ENCODE results near the gene LHFPL2. TPM values are rescaled to one million over a fixed set of nuclear protein-coding genes. Genes with fewer than 3 reads are reported as not detected.
"Not testable (repeated sequence)": the region's sequence is repeated elsewhere in the genome, so short reads cannot be mapped to it uniquely, and the experiment has no call there.

The LHFPL2 gene
- total RNA-seq: 10 to 100 TPM in 1 of 10 donors, 1 to 10 TPM in 9; 3.8 to 14.9 (median 5.1) TPM
- 1 to 10 TPM; 2.4 to 5.7 TPM for polyA plus RNA-seq
- long read RNA-seq, donor 1, full-length matches to known transcripts: 4 of 10 reads
- long read RNA-seq, donor 1, partial matches to known transcripts: 4 of 10 reads
- long read RNA-seq, donor 1, other reads (novel, unspliced or antisense): 2 of 10 reads
- long read RNA-seq, donor 2, full-length matches to known transcripts: 5 of 16 reads
- long read RNA-seq, donor 2, partial matches to known transcripts: 8 of 16 reads
- long read RNA-seq, donor 2, other reads (novel, unspliced or antisense): 3 of 16 reads
- long read RNA-seq, donor 3, full-length matches to known transcripts: 9 of 26 reads
- long read RNA-seq, donor 3, partial matches to known transcripts: 6 of 26 reads
- long read RNA-seq, donor 3, other reads (novel, unspliced or antisense): 11 of 26 reads

- 1% methylated on average over 82 to 110 of the region's 112 CpGs for WGBS, 2 donors
- intact Hi-C loops (cut with DNase I): loop anchor here in 8 of 10 donors (5.0 to 10.0 kb wide), 7 partner anchors 96 to 266 kb away; no protein-coding TSS in a partner anchor
- Histone ChIP-seq H3K4me3 (peak within 1 kb of the TSS; percentile 70 to 89 (median 80)), H3K9me3 (no peaks in the 10 kb centered on the region), H3K36me3 (peaks cover 0 to 4% (median 0%) of the 10 kb centered on the region in 9 donors), H3K27me3 (peaks cover 0 to 28% (median 0%) of the 10 kb centered on the region in 7 donors), H3K27ac (peak within 1 kb of the TSS; percentile 76 to 96 (median 94)), H3K4me1 (peaks cover 0 to 41% (median 20%) of the 10 kb centered on the region in 9 donors)
- ATAC-seq (peak; percentile 74 to 92 (median 84)), DNase-seq (peak; percentile 72 to 82)
- TF ChIP-seq CTCF (IDR thresholded peaks at IDR 0.05): no peak
Observed at GRCh38 chr5:78648359-78649210, at the start of gene LHFPL2. TSS of gene LHFPL2 (minus strand) at chr5:78648772. CDS start at chr5:78510213, 138,559 bp downstream.

- ATAC-seq (no peak), DNase-seq (no peak)
- Histone ChIP-seq H3K9me3 (peaks cover 0 to 24% (median 0%) of the 10 kb centered on the region in 11 donors), H3K27ac (no peak overlapping the region), H3K4me1 (peaks cover 0 to 10% (median 0%) of the 10 kb centered on the region in 9 donors), H3K4me3 (no peak overlapping the region), H3K36me3 (no peaks in the 10 kb centered on the region), H3K27me3 (no peaks in the 10 kb centered on the region)
- intact Hi-C loops (cut with DNase I): loop anchor here in 1 of 10 donors (10.0 kb wide), 1 partner anchor 92 kb away; no protein-coding TSS in a partner anchor
- TF ChIP-seq CTCF (IDR thresholded peaks at IDR 0.05): no peak
Observed at GRCh38 chr5:78696637-78697036, 48.1 kb upstream of the LHFPL2 start.

- intact Hi-C loops (cut with DNase I): loop anchor here in 1 of 10 donors (10.0 kb wide), 1 partner anchor 91 kb away; no protein-coding TSS in a partner anchor
- H3K9me3 ChIP-seq: peaks cover 0 to 24% (median 0%) of the 10 kb centered on the region in 11 donors
- peaks cover 0 to 10% (median 0%) of the 10 kb centered on the region in 9 donors for H3K4me1 ChIP-seq
- not testable (repeated sequence) for H3K27me3 ChIP-seq, ATAC-seq, DNase-seq, H3K4me3 ChIP-seq, H3K27ac ChIP-seq, H3K36me3 ChIP-seq
- 76 to 85% methylated on average over 4 of the region's 4 CpGs for WGBS, 2 donors
Observed at GRCh38 chr5:78696052-78696451, 47.5 kb upstream of the LHFPL2 start.

GRCh38 chr5:78693339-78693738, 44.8 kb upstream of the LHFPL2 start:
- no peak overlapping the region for H3K27ac ChIP-seq
- H3K9me3 ChIP-seq: peaks cover 0 to 21% (median 0%) of the 10 kb centered on the region in 11 donors
- no peak for ATAC-seq
- no peak overlapping the region for H3K4me3 ChIP-seq
- peaks cover 0 to 3% (median 0%) of the 10 kb centered on the region in 9 donors for H3K4me1 ChIP-seq
- DNase-seq: no peak
- intact Hi-C loops (cut with DNase I): loop anchor here in 1 of 10 donors (10.0 kb wide), 1 partner anchor 89 kb away; no protein-coding TSS in a partner anchor
- no peaks in the 10 kb centered on the region for H3K27me3 ChIP-seq
- TF ChIP-seq CTCF (IDR thresholded peaks at IDR 0.05): no peak
- H3K36me3 ChIP-seq: no peaks in the 10 kb centered on the region
